HG02678 (cell line): ENCODE data around the gene CCDC27.

Source experiments
- ATAC-seq: cut with Tn5 transposase; IDR thresholded peaks from one replicate; pipeline ENCODE4 v1.9.1; 2021; ENCODE audit warnings: mild to moderate bottlenecking, moderate library complexity; ENCODE audit not compliant: unreplicated experiment

Gene CCDC27

GRCh38 chr1:3750741-3751140 lies 1.5 kb upstream of the CCDC27 start:
- ATAC-seq = no peak

DNA sequence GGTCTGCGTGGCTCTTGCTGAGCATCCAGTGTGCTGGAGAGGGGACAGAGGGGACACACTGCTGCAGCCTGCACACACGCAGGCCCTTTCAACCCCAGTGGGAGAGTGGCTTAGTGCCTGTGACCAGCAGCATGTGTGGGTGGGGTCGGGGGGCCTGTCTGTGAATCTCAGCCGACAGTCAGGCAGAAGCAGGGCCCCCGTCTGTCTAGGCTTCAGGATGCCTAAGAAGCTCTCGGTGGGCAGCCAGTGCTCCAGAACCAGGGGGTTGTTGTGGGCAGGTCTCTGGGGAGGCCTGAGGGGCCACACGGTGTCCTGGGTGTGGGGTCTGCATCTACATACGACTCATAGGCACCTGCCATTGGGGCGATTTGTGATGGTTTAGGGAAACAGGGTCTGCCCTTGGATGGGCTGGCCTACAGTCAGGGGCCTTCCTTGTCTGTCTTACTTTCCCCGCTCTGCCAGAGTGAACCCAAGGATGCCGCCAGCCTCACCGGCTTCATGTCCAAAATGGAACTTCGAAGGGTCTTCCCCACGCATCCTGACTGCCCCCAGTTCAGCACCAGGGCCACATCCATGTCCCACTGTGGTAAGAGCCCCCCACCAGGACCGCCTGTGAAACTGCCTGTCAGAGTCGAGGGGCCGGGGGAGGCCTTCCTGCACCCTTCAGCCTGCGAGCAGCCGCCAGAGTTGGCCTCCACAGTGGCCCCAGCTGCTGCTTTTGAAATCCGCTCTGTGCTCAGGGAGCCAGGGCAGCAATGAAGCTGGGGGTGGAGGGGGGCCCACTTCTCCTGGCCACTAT lies 1.6 kb downstream of the CCDC27 start:
- no peak for ATAC-seq

DNA sequence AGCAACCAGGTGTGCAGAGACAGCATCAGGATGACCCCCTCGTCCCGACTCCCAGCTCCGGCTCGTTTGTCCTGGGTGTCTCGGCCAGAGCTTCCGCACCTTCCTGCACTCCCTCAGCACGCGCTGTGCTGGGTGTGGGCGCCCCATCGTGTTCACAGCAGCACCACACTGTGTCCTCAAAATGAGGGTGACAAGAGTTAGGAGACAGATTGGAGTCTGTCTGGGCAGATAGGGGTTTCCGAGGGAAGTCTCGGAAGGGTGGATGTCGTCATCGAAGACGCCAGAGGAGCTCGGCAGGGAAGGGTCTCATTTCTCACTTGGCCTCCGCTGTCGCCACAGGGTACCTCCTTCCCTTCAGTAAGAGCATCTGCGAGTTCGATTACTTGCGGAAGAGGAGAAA lies 4.1 kb downstream of the CCDC27 start:
- ATAC-seq = no peak

GRCh38 chr1:3759164-3759563 lies 6.9 kb downstream of the CCDC27 start:
- ATAC-seq = no peak

DNA sequence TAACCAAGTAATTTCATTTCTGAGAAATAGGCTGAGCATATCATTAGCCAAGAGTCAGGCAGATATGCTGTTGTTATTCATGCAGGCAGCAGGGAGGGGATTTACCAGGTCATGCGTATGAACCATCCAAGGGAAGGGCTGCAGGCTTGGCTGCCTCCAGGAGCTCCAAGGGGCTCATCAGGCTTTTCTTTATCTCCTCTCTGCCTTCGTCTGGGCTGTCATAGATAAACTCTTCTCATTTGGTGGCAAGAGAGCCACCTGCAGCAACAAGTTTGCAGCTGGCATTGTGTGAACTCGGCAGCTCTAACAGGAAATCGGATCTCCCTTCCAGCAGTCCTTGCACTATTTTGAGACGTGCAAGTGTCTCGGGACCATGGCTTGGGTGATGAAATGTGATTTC lies 7.5 kb downstream of the CCDC27 start:
- no peak for ATAC-seq

- ATAC-seq = no peak
These were observed 9.2 kb downstream of the CCDC27 start for GRCh38 chr1:3761296-3762010.

- no peak for ATAC-seq
These were observed 10.1 kb downstream of the CCDC27 start for GRCh38 chr1:3762151-3762872.

- no peak for ATAC-seq
These were observed 10.6 kb downstream of the CCDC27 start for GRCh38 chr1:3762873-3763228.

DNA sequence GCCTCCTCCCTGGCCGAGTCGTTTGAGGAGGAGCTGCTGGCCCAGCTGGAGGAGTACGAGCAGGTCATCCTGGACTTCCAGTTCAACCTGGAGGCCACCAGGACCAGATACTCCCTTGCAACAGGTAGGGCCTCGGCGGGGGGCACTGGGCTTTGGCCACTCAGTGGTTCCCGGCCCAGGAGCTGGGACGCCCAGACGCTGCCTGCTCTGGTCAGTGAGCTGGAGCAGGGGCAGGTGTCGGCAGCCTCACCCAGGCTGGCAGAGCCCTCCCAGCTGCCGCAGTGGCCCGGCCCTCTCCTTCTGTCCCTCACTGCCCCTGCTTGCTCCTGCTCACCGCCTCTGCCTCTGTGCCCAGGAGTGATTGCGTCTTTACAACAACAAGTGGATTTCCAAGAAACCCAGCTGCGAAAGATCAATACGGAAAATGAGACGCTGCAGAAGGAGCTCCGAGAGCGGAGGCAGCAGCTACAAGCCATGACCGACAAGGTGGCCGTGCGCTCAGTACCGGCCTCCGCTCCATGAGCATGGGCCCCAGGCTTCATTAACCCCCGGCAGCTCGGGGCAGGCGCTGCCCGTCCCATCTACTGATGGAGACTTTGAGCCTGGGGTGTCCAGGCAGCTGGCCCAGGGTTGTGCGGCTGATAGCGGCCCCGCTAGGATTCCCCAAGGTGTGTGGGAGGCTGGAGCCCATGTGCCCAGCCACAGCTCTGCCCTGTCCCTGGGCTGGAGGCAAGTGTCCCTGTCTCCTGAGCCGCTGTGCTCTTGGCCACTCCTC lies 11.3 kb downstream of the CCDC27 start:
- no peak for ATAC-seq

DNA sequence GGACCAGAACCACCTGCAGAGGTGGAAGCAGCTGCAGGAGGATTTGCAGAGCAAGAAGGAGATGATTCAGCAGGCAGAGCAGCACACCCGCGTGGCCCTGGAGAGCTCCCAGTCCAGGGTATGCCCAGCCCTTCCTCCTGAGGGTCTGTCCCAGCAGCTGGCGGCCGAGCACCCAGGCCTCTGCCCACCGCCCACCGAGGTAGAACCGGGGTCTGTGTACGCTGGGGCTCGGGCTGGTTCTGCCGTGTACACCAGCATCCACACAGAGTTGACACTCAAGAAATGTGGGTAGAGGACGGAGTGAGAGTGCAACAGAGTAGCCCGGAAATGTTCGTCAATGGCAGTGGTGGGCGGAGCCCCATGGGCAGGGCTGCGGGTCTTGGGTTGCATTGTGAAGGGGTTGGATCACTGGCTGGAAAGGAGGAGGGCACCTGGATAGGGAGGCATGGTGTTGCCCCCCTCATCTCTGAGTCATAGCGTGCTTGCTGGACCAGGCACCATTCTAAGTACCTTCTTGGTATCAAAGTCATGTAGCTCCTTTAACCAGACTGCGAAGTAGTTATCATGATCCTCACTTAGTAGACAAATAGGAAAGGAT lies 15.2 kb downstream of the CCDC27 start:
- ATAC-seq = no peak

GRCh38 chr1:3768811-3769390 lies 16.7 kb downstream of the CCDC27 start:
- ATAC-seq = no peak

GRCh38 chr1:3770047-3770765 lies 18.0 kb downstream of the CCDC27 start:
- no peak for ATAC-seq

- no peak for ATAC-seq
These were observed 19.1 kb downstream of the CCDC27 start for GRCh38 chr1:3771108-3772026.

- peak; percentile 73 for ATAC-seq
These were observed 19.9 kb downstream of the CCDC27 start for GRCh38 chr1:3772027-3772714.

GRCh38 chr1:3772715-3773571 lies 20.7 kb downstream of the CCDC27 start, which contains the start of gene SMIM1:
TSS of gene SMIM1 (plus strand) at chr1:3772749. CDS start at chr1:3775374, 2,625 bp downstream.
- ATAC-seq = no peak

DNA sequence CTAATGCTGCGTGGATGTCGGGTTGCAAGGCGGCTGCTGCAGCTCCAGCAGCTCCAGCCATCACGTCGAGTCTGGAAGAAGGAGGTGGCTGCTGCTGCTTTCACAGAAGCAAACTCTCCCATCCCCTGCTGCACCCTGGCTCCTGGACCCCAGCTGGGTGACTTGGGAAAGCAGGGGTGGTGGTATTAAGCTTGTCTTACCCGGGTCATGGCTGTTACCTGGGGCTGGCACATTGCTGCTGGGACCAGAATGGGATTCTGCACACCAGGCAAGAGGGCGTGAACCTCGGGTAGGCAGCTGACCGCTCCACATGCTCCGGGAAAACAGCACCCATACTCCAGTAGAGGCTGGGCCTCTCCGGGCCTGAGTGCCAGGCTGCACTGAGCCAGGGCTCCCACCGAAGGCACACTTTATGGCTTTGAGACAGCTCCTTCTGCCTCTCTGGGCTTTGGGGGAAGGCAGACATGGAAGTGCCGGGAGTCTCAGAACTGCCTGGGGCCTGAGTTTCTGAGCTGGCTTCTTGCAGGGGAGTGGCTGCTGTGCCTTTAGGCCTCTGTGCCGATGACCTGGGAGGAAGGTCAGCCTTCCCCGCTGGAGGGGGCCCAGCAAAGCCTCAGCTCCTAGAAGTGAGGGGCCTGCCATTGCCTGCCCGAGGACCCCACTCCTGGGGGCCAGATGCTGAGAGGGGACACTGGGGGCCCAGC lies 21.5 kb downstream of the CCDC27 start:
- ATAC-seq = no peak
